HepG2 (cell line): Measurements from ENCODE around the gene WDR62. TPM values are rescaled to one million over a fixed set of nuclear protein-coding genes. Genes with fewer than 3 reads are reported as not detected.

Experiments
- ATAC-seq: fragments of 200-7000 bp; cut with Tn5 transposase; 3 replicates; pipeline ENCODE4 v1.9.1; 2020; ENCODE audit warnings: mild to moderate bottlenecking, moderate library complexity
- BruUV-seq: library from RNA; stranded (reverse); fragments of 400-500 nt; replicated peaks from 2 replicates; lab custom pipeline; 2021; lab: Mats Ljungman, UMichigan
- CTCF ChIA-PET: fragments of 300-600 bp; formaldehyde crosslinking; extraction: SDS; loops from one replicate; lab custom pipeline; 2021; ENCODE audit warnings: low total read pairs, inconsistent platforms, low intra/inter-chr PET ratio; lab: Yijun Ruan, JAX
- POLR2A ChIA-PET: fragments of 350-600 bp; sonication (Branson Sonifier 250); formaldehyde crosslinking; loops from one replicate; lab custom pipeline; 2020; ENCODE audit warnings: antibody characterized with exemption, inconsistent platforms; lab: Yijun Ruan, JAX
- DNase-seq: peaks from one replicate; pipeline ENCODE4 v3.0.0-alpha.2; 2015; ENCODE audit warnings: low spot score
- FAIRE-seq: peaks from 3 replicates; lab custom pipeline; 2011; peaks lifted over from hg19 to GRCh38; lab: Jason Lieb, UNC
- H2AFZ ChIP-seq: one replicate; pipeline ENCODE4 v1.6.1; 2011; ENCODE audit warnings: low read length, inconsistent platforms
- H3K27ac ChIP-seq: fragments of 300-600 bp; 3 replicates; pipeline ENCODE4 v1.8.0; 2011; ENCODE audit warnings: mixed run types, mild to moderate bottlenecking, mixed read lengths, low read length, inconsistent platforms; ENCODE audit not compliant: insufficient read depth; ENCODE audit errors: extremely low read length
- H3K27me3 ChIP-seq, 2 experiments: fragments of 200-600 bp in 1 of 2; 2 replicates in 1 of 2; 3 replicates in 1 of 2; pipeline versions ENCODE4 v1.6.0 to v1.8.0; 2011; ENCODE audit warnings: low read length in 2 of 2, mild to moderate bottlenecking in 2 of 2, moderate library complexity in 2 of 2, inconsistent platforms in 1 of 2; ENCODE audit not compliant: insufficient read depth in 2 of 2, control insufficient read depth in 1 of 2
- H3K36me3 ChIP-seq, 2 experiments: fragments of 200-600 bp in 1 of 2; replicated peaks in 1 of 2; 2 replicates in 1 of 2; 3 replicates in 1 of 2; pipeline versions ENCODE4 v1.5.1 to v1.8.0; 2011; ENCODE audit warnings: low read length in 2 of 2, inconsistent platforms in 1 of 2; ENCODE audit not compliant: insufficient read depth in 2 of 2, control insufficient read depth in 1 of 2
- H3K4me1 ChIP-seq: 2 replicates; pipeline ENCODE4 v1.5.1; 2012; ENCODE audit warnings: low read length, inconsistent platforms; ENCODE audit not compliant: insufficient read depth
- H3K4me2 ChIP-seq: 2 replicates; pipeline ENCODE4 v1.6.0; 2011; ENCODE audit warnings: low read depth, low read length, inconsistent platforms
- H3K4me3 ChIP-seq, 3 experiments: fragments of 200-600 bp in 1 of 3; sonication (generic), shearing (Covaris generic) in 1 of 3; replicated peaks in 1 of 3; 2 replicates each; pipeline ENCODE4 v1.5.1; 2011 to 2016; ENCODE audit warnings: low read length in 3 of 3, inconsistent platforms in 2 of 3, low read depth in 2 of 3, mild to moderate bottlenecking in 2 of 3, control low read depth in 1 of 3, mixed read lengths in 1 of 3; ENCODE audit not compliant: insufficient read depth in 1 of 3
- H3K79me2 ChIP-seq: one replicate; pipeline ENCODE4 v1.6.1; 2011; ENCODE audit warnings: low read length, inconsistent platforms; ENCODE audit not compliant: insufficient read depth
- H3K9ac ChIP-seq: 2 replicates; pipeline ENCODE4 v1.6.0; 2011; ENCODE audit warnings: mild to moderate bottlenecking, low read depth, low read length, inconsistent platforms; ENCODE audit not compliant: insufficient read depth
- H3K9me3 ChIP-seq: 2 replicates; pipeline ENCODE4 v1.5.1; 2012; ENCODE audit warnings: mild to moderate bottlenecking, low read length
- H4K20me1 ChIP-seq: 2 replicates; pipeline ENCODE4 v1.6.0; 2011; ENCODE audit warnings: inconsistent platforms, mild to moderate bottlenecking, low read length, moderate library complexity; ENCODE audit not compliant: insufficient read depth
- CENPX ChIP-seq: sonication (generic); formaldehyde crosslinking; IDR thresholded peaks from 2 replicates; pipeline ENCODE4 v1.9.0; 2021; ENCODE audit warnings: mild to moderate bottlenecking, missing genetic modification reagents, moderate library complexity
- CREM ChIP-seq, 2 experiments: sonication (generic) in 1 of 2; formaldehyde crosslinking in 1 of 2; IDR thresholded peaks; 2 replicates each; pipeline versions ENCODE4 v1.4.0 to v1.6.1; 2016 to 2020; ENCODE audit warnings: antibody characterized with exemption in 1 of 2, mild to moderate bottlenecking in 1 of 2, missing genetic modification reagents in 1 of 2
- EED ChIP-seq: sonication (generic); formaldehyde crosslinking; IDR thresholded peaks from 2 replicates; pipeline ENCODE4 v1.5.0; 2020; ENCODE audit warnings: mild to moderate bottlenecking, missing genetic modification reagents
- HNRNPL ChIP-seq: fragments of 200-400 bp; formaldehyde crosslinking; IDR thresholded peaks from 2 replicates; pipeline ENCODE4 v1.6.1; 2017; ENCODE audit warnings: mild to moderate bottlenecking, low read depth, low read length
- KAT7 ChIP-seq: IDR thresholded peaks from 2 replicates; pipeline ENCODE4 v1.6.1; 2018; ENCODE audit warnings: borderline replicate concordance, missing compliant biosample characterization
- MBNL3 ChIP-seq: fragments of 250-450 bp; sonication (Bioruptor Pico); conservative IDR thresholded peaks from 2 replicates; pipeline ENCODE4 v1.8.0; 2022; ENCODE audit warnings: mild to moderate bottlenecking, inconsistent platforms
- MYC ChIP-seq: sonication (generic); formaldehyde crosslinking; IDR thresholded peaks from 2 replicates; pipeline ENCODE4 v1.9.0; 2021; ENCODE audit warnings: missing genetic modification reagents, borderline replicate concordance
- NFATC3 ChIP-seq: sonication (generic); formaldehyde crosslinking; IDR thresholded peaks from 2 replicates; pipeline ENCODE4 v1.5.1; 2020; ENCODE audit warnings: mild to moderate bottlenecking, missing genetic modification reagents
- NFE2L2 ChIP-seq: fragments of 150-350 bp; IDR thresholded peaks from 2 replicates; pipeline ENCODE4 v1.6.1; 2014; ENCODE audit warnings: low read length
- ZC3H4 ChIP-seq: sonication (generic); formaldehyde crosslinking; IDR thresholded peaks from 2 replicates; pipeline ENCODE4 v1.4.0; 2020; ENCODE audit warnings: missing genetic modification reagents, borderline replicate concordance
- ZNF160 ChIP-seq: sonication (generic); formaldehyde crosslinking; IDR thresholded peaks from 2 replicates; pipeline ENCODE4 v1.8.0; 2022; ENCODE audit warnings: mild to moderate bottlenecking, inconsistent platforms, missing genetic modification reagents
- ZNF253 ChIP-seq: sonication (generic); formaldehyde crosslinking; IDR thresholded peaks from 2 replicates; pipeline ENCODE4 v1.8.0; 2022; ENCODE audit warnings: mild to moderate bottlenecking, missing genetic modification reagents, borderline replicate concordance
- ZNF276 ChIP-seq: sonication (generic); formaldehyde crosslinking; IDR thresholded peaks from 2 replicates; pipeline ENCODE4 v1.4.0; 2020; ENCODE audit warnings: mild to moderate bottlenecking, low read depth, missing genetic modification reagents
- ZNF430 ChIP-seq: sonication (generic); formaldehyde crosslinking; IDR thresholded peaks from 2 replicates; pipeline ENCODE4 v1.9.0; 2021; ENCODE audit warnings: mild to moderate bottlenecking, missing genetic modification reagents
- ZNF451 ChIP-seq: sonication (generic); formaldehyde crosslinking; IDR thresholded peaks from 2 replicates; pipeline ENCODE4 v1.5.0; 2020; ENCODE audit warnings: mild to moderate bottlenecking, missing genetic modification reagents
- ZNF510 ChIP-seq: sonication (generic); formaldehyde crosslinking; IDR thresholded peaks from 2 replicates; pipeline ENCODE4 v1.4.0; 2020; ENCODE audit warnings: low read depth, mild to moderate bottlenecking, missing genetic modification reagents
- ZNF557 ChIP-seq: sonication (generic); formaldehyde crosslinking; IDR thresholded peaks from 2 replicates; pipeline ENCODE4 v1.4.0; 2020; ENCODE audit warnings: missing genetic modification reagents
- ZNF644 ChIP-seq: IDR thresholded peaks from 2 replicates; pipeline ENCODE4 v1.6.1; 2016; ENCODE audit warnings: low read depth
- WGBS: methylation state at CpG from one replicate; pipeline ENCODE4 v1.1.6; 2017; ENCODE audit warnings: low lambda C conversion rate; 5-methylcytosine and 5-hydroxymethylcytosine counted together
- in situ Hi-C: cut with HindIII; loops from 2 replicates; pipeline ENCODE4 v1.10.0; 2017; ENCODE audit warnings: low pct_unique_long_range_greater_than_20kb; ENCODE audit not compliant: extremely low pct_ligation_motif_present
- intact Hi-C: fragments of 100-400 bp; cut with micrococcal nuclease; formaldehyde crosslinking; loops from one replicate; pipeline ENCODE4 v1.10.0; 2022; ENCODE audit not compliant: unreplicated experiment
- polyA plus RNA-seq, 8 experiments: library from polyadenylated mRNA; depleted of rRNA in 3 of 8; stranded (reverse) in 7 of 8; unstranded in 1 of 8; fragments of >200 nt; fragmentation: Illumina TruSeq in 4 of 8; extraction: Trizol in 4 of 8; gene quantifications; 2 replicates each; pipeline versions ENCODE4 v1.2.1 to v1.2.3, GENCODE V29; 2011 to 2016; ENCODE audit warnings: low read depth in 4 of 8, missing spikeins in 1 of 8, mixed read lengths in 1 of 8; ENCODE audit not compliant: insufficient read depth in 1 of 8
- total RNA-seq, 5 experiments: library from RNA; depleted of rRNA; stranded (reverse); fragments of >200 nt; fragmentation: Illumina TruSeq; extraction: Trizol; gene quantifications; 2 replicates each; pipeline ENCODE4 v1.2.3, GENCODE V29; 2016; ENCODE audit warnings: low read depth in 1 of 5

The WDR62 gene
- total and polyA plus RNA-seq, 2 of the 13 experiments (the other 11 are each of a cell fraction or from before 2014, with no cell fraction given): 5.8 to 12.5 TPM

DNA sequence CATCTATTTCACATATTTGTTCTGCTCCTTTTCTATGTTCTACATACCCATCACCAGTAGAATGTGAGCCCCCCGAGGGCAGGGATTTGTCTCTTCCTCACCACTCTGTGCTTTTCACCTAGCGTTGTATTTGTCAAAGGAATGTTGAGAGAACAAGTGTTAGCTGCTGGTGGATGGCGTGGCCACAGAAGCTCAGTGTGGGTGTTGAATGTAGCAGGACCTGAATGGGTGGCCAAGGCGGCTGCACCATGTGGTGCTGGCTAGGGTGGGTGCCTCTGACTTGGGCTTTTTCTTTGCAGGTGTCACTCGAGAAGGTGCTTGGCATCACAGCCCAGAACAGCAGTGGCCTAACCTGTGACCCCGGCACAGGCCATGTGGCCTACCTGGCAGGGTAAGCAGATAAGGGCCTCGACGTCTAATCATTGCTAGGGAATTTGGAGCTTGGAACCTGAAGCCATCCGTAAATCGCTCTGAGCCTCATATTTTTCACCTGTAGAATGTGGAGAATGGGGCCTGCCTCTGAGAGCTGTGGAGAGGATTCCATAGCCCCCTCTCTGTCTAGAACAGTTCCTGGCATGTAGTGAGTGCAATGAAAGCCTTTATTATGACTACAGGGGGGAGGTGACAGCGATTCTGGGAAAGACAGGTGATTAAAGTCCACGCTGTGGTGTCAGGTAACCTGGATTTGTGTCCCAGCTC lies 3.9 kb downstream of the WDR62 start:
- Histone ChIP-seq H3K4me3 (peak overlapping the region in 1 of 3 experiments; percentile 32; a peak in 2 of 6 replicates), H3K79me2 (peaks cover 19% of the 10 kb centered on the region), H3K9me3 (no peaks in the 10 kb centered on the region), H3K36me3 (peaks cover 3 to 18% of the 10 kb centered on the region in 2 experiments; a peak in 3 of 5 replicates), H3K27ac (peak overlapping the region; percentile 88), H3K27me3 (no peaks in the 10 kb centered on the region; a peak in 1 of 5 replicates), H4K20me1 (no peaks in the 10 kb centered on the region), H2AFZ (no peak overlapping the region), H3K4me1 (peaks cover 59% of the 10 kb centered on the region), H3K9ac (peak overlapping the region; percentile 61), H3K4me2 (peak overlapping the region; percentile 65)
- in situ Hi-C loops (no loop called here), intact Hi-C loops (loop anchor here (10.0 kb wide), 1 partner anchor 1156 kb away; the partner anchor contains the start of genes ZNF383 and ZNF585B)
- WGBS: 40% methylated on average over 12 of the region's 12 CpGs
- CTCF ChIA-PET: no interaction called here
- POLR2A ChIA-PET: interaction anchor here (1.0 to 2.3 kb wide), 8 partner anchors 17 to 431 kb away, joined by 3 to 10 read pairs (median 5); partner anchors contain the start of genes ALKBH6, CAPNS1, POLR2I and TBCB
- BruUV-seq: TSS peak; percentile 83
- FAIRE-seq (peak; percentile 84), ATAC-seq (peak; percentile 43), DNase-seq (peak; percentile 92)
- TF ChIP-seq ZNF644 (CRISPR knock-in tag) (no peak; the same call in 1 of the 2 replicates), ZNF276 (CRISPR knock-in tag) (no peak), MYC (CRISPR knock-in tag) (peak; percentile 25; the same call in 1 of the 2 replicates), NFE2L2 (no peak), NFATC3 (CRISPR knock-in tag) (no peak), ZNF510 (CRISPR knock-in tag) (no peak), HNRNPL (0 out of 2 replicates have a peak, but pooled peaks have one; percentile 39), CREM (IDR thresholded peaks at IDR 0.05) (peak; percentile 59; the same call in 1 of the 2 replicates), CREM (CRISPR knock-in tag; IDR thresholded peaks at IDR 0.05) (no peak), ZNF430 (peak; percentile 63; the same call in 1 of the 2 replicates), ZNF557 (no peak), ZNF253 (CRISPR knock-in tag) (no peak), EED (CRISPR knock-in tag) (no peak), ZNF451 (CRISPR knock-in tag) (no peak), ZC3H4 (CRISPR knock-in tag) (no peak), MBNL3 (no peak), ZNF160 (CRISPR knock-in tag) (no peak), KAT7 (CRISPR knock-in tag) (0 out of 2 replicates have a peak, but pooled peaks have one; percentile 35), CENPX (CRISPR knock-in tag) (no peak)
